ENCODE data around the gene L3MBTL4. TPM values are rescaled to one million over a fixed set of nuclear protein-coding genes. Genes with fewer than 3 reads are reported as not detected.

L3MBTL4 gene
- total and polyA plus RNA-seq, 3 experiments from 2014 or later, result 0.07 to 0.18 (median 0.13) TPM

DNA sequence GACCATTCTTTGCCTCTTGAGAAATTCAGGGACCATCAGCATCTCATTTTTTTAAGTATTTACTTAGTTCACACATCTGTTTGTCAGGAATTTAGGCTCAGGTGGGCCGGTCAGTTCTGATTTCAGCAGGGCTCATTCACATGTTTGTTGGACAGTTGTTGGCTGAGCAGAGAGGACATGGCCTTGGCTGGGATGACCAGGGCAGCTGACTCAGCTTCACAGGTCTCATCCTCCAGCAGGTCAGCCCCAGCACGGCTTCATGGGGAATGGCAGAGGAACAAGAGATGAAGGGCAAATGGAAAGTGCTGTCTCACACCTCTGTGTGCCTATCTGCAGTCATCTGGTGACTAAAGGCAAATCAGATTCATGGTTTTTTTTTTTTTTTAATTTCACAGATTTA, 383.3 kb downstream of the L3MBTL4 start:
- DNase-seq, result no peak
- Mint-ChIP-seq H3K36me3 (no peaks in the 10 kb centered on the region), H3K27ac (no peak overlapping the region), H3K9me3 (peaks cover 1 to 16% (median 11%) of the 10 kb centered on the region in 5 donors), H3K4me1 (no peaks in the 10 kb centered on the region), H3K27me3 (no peaks in the 10 kb centered on the region), H3K4me3 (no peak overlapping the region)
- POLR2A ChIA-PET, result no interaction called here
- H3K36me3 ChIP-seq (ENCODE audit: insufficient read depth, low read length), result no peaks in the 10 kb centered on the region
- H3K27ac ChIP-seq (ENCODE audit: low read depth, low read length), result no peak overlapping the region
- H3K4me1 ChIP-seq (ENCODE audit: insufficient read depth, low read length), result no peaks in the 10 kb centered on the region
- CTCF ChIA-PET, result interaction anchor here (0.7 kb wide), 1 partner anchor 101 kb away, joined by 3 read pairs; no protein-coding TSS in a partner anchor
- no peak overlapping the region for H3K4me3 ChIP-seq (ENCODE audit: low read length)
- H3K9me3 ChIP-seq (ENCODE audit: low read length), result no peaks in the 10 kb centered on the region
- no peaks in the 10 kb centered on the region for H3K27me3 ChIP-seq (ENCODE audit: insufficient read depth, low read length, poor library complexity, severe bottlenecking)

DNA sequence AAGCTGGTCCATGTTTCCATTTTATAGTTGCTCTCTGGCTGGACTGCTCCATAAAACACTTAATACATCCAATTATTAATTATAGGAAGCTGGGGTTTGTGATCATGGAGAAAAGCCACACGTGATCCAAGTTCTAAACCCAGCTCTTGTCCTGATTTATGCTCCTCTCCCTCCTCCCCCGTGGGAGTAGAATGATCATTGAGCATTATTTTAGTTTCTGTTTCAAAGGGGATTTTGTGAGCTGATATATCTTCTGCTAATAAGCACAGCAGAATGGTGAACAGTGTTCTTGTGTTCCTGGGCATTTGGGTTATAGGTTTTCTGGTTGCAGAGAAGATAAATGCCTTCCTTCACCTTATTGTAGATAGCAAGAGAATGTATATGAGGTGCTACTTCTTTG, 383.7 kb downstream of the L3MBTL4 start:
- H3K27ac ChIP-seq (ENCODE audit: low read depth, low read length), result no peak overlapping the region
- Mint-ChIP-seq H3K27me3 (no peaks in the 10 kb centered on the region), H3K4me3 (no peak overlapping the region), H3K9me3 (peaks cover 1 to 16% (median 6%) of the 10 kb centered on the region in 5 donors), H3K36me3 (no peaks in the 10 kb centered on the region), H3K27ac (no peak overlapping the region), H3K4me1 (no peaks in the 10 kb centered on the region)
- DNase-seq, result no peak
- ChIA-PET POLR2A (no interaction called here), CTCF (no interaction called here)
- H3K4me3 ChIP-seq (ENCODE audit: low read length), result no peak overlapping the region
- H3K9me3 ChIP-seq (ENCODE audit: low read length), result no peaks in the 10 kb centered on the region
- no peaks in the 10 kb centered on the region for H3K4me1 ChIP-seq (ENCODE audit: insufficient read depth, low read length)
- H3K27me3 ChIP-seq (ENCODE audit: insufficient read depth, low read length, poor library complexity, severe bottlenecking), result no peaks in the 10 kb centered on the region
- H3K36me3 ChIP-seq (ENCODE audit: insufficient read depth, low read length), result no peaks in the 10 kb centered on the region

DNA sequence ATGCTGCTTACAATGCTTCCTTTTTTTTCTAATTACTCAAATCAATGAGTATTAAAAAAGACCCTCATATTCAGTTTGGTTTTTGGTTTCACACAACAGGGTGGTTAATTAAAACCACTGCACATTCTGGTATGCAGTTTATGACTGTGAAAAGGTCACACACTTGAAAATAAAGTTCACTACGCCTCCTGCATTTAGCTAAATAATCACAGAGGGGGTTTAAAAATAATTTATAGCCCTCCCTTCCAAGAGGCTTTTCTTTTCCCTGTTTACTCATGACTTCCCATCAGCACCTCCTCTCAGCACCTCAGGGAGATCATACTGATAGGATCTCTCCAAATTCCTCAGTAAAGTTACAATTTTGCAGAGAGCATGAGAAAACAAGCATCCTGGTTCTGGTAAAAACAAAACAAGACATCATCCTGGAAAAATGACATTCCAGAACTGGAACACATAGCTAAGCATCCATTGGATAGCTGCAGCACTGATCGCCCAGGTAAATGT, 389.9 kb downstream of the L3MBTL4 start:
- Mint-ChIP-seq H3K27me3 (peaks cover 0 to 2% of the 10 kb centered on the region in 2 donors), H3K9me3 (peaks cover 1 to 17% (median 3%) of the 10 kb centered on the region in 5 donors), H3K36me3 (no peaks in the 10 kb centered on the region), H3K27ac (no peak overlapping the region), H3K4me1 (peaks cover 0 to 9% (median 0%) of the 10 kb centered on the region in 3 donors), H3K4me3 (no peak overlapping the region)
- Histone ChIP-seq H3K27ac (ENCODE audit: low read depth, low read length) (no peak overlapping the region), H3K9me3 (ENCODE audit: low read length) (no peaks in the 10 kb centered on the region), H3K36me3 (ENCODE audit: insufficient read depth, low read length) (no peaks in the 10 kb centered on the region), H3K4me3 (ENCODE audit: low read length) (no peak overlapping the region), H3K27me3 (ENCODE audit: insufficient read depth, low read length, poor library complexity, severe bottlenecking) (no peaks in the 10 kb centered on the region), H3K4me1 (ENCODE audit: insufficient read depth, low read length) (no peaks in the 10 kb centered on the region)
- CTCF ChIA-PET, result no interaction called here
- DNase-seq, result no peak
- POLR2A ChIA-PET, result no interaction called here

DNA sequence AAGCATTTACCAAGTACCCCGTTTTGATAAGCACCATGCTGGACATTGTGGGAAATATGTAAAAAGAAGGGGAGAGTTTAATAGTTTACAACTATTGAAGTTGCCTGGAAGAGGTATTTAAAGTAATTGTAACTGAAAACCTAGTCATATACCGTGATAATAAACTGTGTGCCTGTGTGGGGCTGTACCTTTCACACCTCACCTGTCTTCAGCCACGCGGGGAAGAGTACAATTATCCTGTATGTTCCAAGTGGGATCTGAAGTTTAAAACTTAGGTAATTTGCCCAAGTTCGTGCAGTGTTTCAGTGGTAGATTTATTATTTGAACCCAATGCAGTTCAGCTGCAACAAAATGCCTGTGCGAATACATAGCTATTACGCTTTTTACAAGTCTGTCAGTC, 391.2 kb downstream of the L3MBTL4 start:
- H3K36me3 Mint-ChIP-seq, result no peaks in the 10 kb centered on the region
- Histone ChIP-seq H3K4me1 (ENCODE audit: insufficient read depth, low read length) (no peaks in the 10 kb centered on the region), H3K36me3 (ENCODE audit: insufficient read depth, low read length) (no peaks in the 10 kb centered on the region), H3K9me3 (ENCODE audit: low read length) (no peaks in the 10 kb centered on the region), H3K27ac (ENCODE audit: low read depth, low read length) (no peak overlapping the region), H3K27me3 (ENCODE audit: insufficient read depth, low read length, poor library complexity, severe bottlenecking) (no peaks in the 10 kb centered on the region), H3K4me3 (ENCODE audit: low read length) (no peak overlapping the region)
- no peak overlapping the region for H3K27ac Mint-ChIP-seq
- no peak for DNase-seq
- POLR2A ChIA-PET, result no interaction called here
- peaks cover 0 to 9% (median 0%) of the 10 kb centered on the region in 3 donors for H3K4me1 Mint-ChIP-seq
- CTCF ChIA-PET, result no interaction called here
- H3K9me3 Mint-ChIP-seq, result peaks cover 1 to 8% (median 3%) of the 10 kb centered on the region in 5 donors
- no peak overlapping the region for H3K4me3 Mint-ChIP-seq
- H3K27me3 Mint-ChIP-seq, result peaks cover 0 to 2% of the 10 kb centered on the region in 2 donors

DNA sequence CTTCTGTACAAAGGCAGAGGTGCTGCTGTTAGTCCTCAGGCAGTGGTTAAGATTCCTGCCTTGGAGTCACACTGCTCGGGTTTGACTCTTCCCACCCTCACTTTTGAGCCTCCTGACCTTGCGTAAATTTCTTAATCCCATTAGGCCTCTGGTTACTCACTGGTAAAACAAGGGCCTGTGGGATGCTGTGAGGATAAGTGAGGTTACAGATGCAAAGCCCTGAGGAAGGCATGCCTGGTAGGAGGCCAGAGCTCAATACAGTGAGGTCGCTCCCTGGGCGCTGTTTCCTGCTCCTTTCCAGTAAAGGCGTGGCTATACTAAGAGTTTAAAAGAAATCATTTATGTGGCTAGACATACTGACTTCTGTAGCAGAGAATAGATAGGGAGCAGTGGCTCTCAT, 391.9 kb downstream of the L3MBTL4 start:
- peaks cover 0 to 2% of the 10 kb centered on the region in 2 donors for H3K27me3 Mint-ChIP-seq
- no peak for DNase-seq
- peaks cover 0 to 9% (median 0%) of the 10 kb centered on the region in 3 donors for H3K4me1 Mint-ChIP-seq
- H3K36me3 ChIP-seq (ENCODE audit: insufficient read depth, low read length), result no peaks in the 10 kb centered on the region
- H3K27ac ChIP-seq (ENCODE audit: low read depth, low read length), result no peak overlapping the region
- H3K4me3 ChIP-seq (ENCODE audit: low read length), result no peak overlapping the region
- CTCF ChIA-PET, result no interaction called here
- peaks cover 1 to 6% (median 3%) of the 10 kb centered on the region in 5 donors for H3K9me3 Mint-ChIP-seq
- no peaks in the 10 kb centered on the region for H3K27me3 ChIP-seq (ENCODE audit: insufficient read depth, low read length, poor library complexity, severe bottlenecking)
- H3K4me3 Mint-ChIP-seq, result no peak overlapping the region
- H3K9me3 ChIP-seq (ENCODE audit: low read length), result no peaks in the 10 kb centered on the region
- POLR2A ChIA-PET, result no interaction called here
- no peak overlapping the region for H3K27ac Mint-ChIP-seq
- H3K4me1 ChIP-seq (ENCODE audit: insufficient read depth, low read length), result no peaks in the 10 kb centered on the region
- H3K36me3 Mint-ChIP-seq, result no peaks in the 10 kb centered on the region

DNA sequence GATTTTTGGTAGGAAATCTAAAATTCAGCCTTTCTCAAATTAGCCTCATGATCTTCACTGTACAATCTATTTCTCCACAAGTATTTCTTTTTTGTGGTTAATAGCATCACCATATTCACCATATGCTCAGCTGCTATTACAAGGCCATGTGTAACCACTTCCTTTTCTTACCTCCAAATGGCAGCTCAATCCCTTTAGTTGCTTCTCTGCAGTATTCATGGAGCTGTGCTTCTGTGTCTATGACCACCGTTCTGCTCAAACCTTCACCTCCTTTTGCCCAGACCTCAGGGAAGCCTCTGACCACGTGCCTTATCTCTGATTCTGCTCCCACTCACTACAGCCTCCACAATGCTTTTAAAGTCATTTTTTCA, 392.7 kb downstream of the L3MBTL4 start:
- Mint-ChIP-seq H3K4me3 (no peak overlapping the region), H3K4me1 (peaks cover 0 to 9% (median 0%) of the 10 kb centered on the region in 3 donors), H3K27me3 (peaks cover 0 to 2% of the 10 kb centered on the region in 2 donors), H3K27ac (no peak overlapping the region), H3K36me3 (no peaks in the 10 kb centered on the region), H3K9me3 (peaks cover 0 to 6% (median 5%) of the 10 kb centered on the region in 5 donors)
- no peak overlapping the region for H3K4me3 ChIP-seq (ENCODE audit: low read length)
- no peaks in the 10 kb centered on the region for H3K36me3 ChIP-seq (ENCODE audit: insufficient read depth, low read length)
- no peak overlapping the region for H3K27ac ChIP-seq (ENCODE audit: low read depth, low read length)
- ChIA-PET CTCF (no interaction called here), POLR2A (no interaction called here)
- H3K4me1 ChIP-seq (ENCODE audit: insufficient read depth, low read length), result no peaks in the 10 kb centered on the region
- no peaks in the 10 kb centered on the region for H3K9me3 ChIP-seq (ENCODE audit: low read length)
- H3K27me3 ChIP-seq (ENCODE audit: insufficient read depth, low read length, poor library complexity, severe bottlenecking), result no peaks in the 10 kb centered on the region
- DNase-seq, result no peak

DNA sequence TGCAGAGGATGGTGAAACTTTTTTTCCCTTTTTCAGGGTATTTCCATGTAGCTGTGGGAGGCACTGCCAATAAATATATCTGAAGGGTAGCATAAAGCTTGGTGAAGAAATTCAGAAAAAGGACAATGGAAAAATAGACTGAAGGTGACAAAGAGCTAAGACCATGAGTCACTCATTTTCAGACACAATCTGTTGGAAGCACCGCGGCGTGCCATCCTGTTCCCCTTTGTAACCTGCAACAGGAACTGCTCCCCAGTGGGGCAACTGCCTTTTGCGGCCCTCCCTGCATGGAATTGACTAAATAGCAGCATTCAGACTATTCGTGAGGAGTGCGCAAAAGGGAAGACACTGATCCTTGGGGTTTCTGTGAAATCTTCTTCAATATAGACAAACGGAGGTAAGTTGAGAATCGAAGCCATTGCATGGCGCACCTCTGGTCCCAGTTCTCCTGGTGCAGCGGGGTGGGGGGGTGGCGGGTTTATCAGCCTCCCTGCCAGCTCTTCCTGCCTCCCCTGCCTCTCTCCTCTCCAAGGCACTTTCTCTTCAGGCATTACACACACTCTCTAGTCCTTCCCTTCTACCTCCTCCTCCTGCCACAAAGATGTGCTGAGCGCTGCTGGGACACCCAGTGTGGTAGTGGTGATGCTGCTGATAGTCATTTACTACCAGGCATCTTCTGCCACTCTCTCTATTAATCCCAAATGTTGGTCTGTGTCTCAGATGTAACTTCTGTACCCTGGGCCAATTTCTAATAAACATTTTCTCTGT, 393.2 kb downstream of the L3MBTL4 start:
- H3K27me3 ChIP-seq (ENCODE audit: insufficient read depth, low read length, poor library complexity, severe bottlenecking), result no peaks in the 10 kb centered on the region
- no peak for DNase-seq
- Mint-ChIP-seq H3K4me1 (peaks cover 0 to 9% (median 0%) of the 10 kb centered on the region in 3 donors), H3K27me3 (peaks cover 0 to 2% of the 10 kb centered on the region in 2 donors), H3K4me3 (no peak overlapping the region), H3K27ac (peak overlapping the region in 1 of 8 donors; percentile 39), H3K36me3 (no peaks in the 10 kb centered on the region), H3K9me3 (peaks cover 0 to 6% (median 5%) of the 10 kb centered on the region in 5 donors)
- H3K9me3 ChIP-seq (ENCODE audit: low read length), result no peaks in the 10 kb centered on the region
- no peak overlapping the region for H3K4me3 ChIP-seq (ENCODE audit: low read length)
- ChIA-PET CTCF (no interaction called here), POLR2A (no interaction called here)
- no peaks in the 10 kb centered on the region for H3K36me3 ChIP-seq (ENCODE audit: insufficient read depth, low read length)
- H3K27ac ChIP-seq (ENCODE audit: low read depth, low read length), result no peak overlapping the region
- H3K4me1 ChIP-seq (ENCODE audit: insufficient read depth, low read length), result no peaks in the 10 kb centered on the region

DNA sequence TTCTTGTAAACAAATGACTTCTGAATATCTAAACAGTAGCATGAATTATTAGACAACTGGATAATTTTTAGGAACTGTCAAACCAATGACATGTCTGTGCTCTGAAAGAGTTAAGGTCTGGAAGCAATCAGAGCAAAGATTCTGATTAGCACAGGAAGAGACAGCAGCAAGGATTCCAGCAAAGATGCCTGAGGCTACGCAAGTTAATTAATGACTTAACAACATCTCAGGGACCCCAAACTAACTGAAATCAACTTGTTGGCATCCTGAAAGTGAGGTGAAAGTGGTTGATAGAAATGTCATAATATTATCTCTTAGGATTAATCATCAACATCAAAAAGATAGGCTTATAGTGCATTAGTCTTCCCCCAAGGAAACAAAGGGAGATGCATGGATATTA, 396.0 kb downstream of the L3MBTL4 start:
- no peak for DNase-seq
- Mint-ChIP-seq H3K9me3 (peaks cover 0 to 6% (median 3%) of the 10 kb centered on the region in 5 donors), H3K36me3 (no peaks in the 10 kb centered on the region), H3K27ac (no peak overlapping the region), H3K4me1 (peaks cover 0 to 9% (median 0%) of the 10 kb centered on the region in 3 donors), H3K27me3 (peaks cover 0 to 2% of the 10 kb centered on the region in 2 donors), H3K4me3 (no peak overlapping the region)
- Histone ChIP-seq H3K36me3 (ENCODE audit: insufficient read depth, low read length) (no peaks in the 10 kb centered on the region), H3K4me1 (ENCODE audit: insufficient read depth, low read length) (no peaks in the 10 kb centered on the region), H3K9me3 (ENCODE audit: low read length) (no peaks in the 10 kb centered on the region), H3K4me3 (ENCODE audit: low read length) (no peak overlapping the region), H3K27ac (ENCODE audit: low read depth, low read length) (no peak overlapping the region), H3K27me3 (ENCODE audit: insufficient read depth, low read length, poor library complexity, severe bottlenecking) (no peaks in the 10 kb centered on the region)
- ChIA-PET CTCF (no interaction called here), POLR2A (no interaction called here)

Measured in CD8-positive, alpha-beta memory T cell (primary cell).